OCI-LY3 (cell line): ENCODE measurements around the gene CCNI.

ENCODE experiments used
- H2AFZ ChIP-seq: fragments of 200-600, 300-600 bp; shearing (Covaris generic); 2 replicates; pipeline ENCODE4 v1.6.0; 2014; ENCODE audit warnings: antibody characterized with exemption, low read depth, low read length
- H3K27ac ChIP-seq: fragments of 200-600, 300-600 bp; sonication (generic); 2 replicates; pipeline ENCODE4 v1.5.1; 2014; ENCODE audit warnings: mild to moderate bottlenecking, low read length, moderate library complexity, mixed read lengths
- H3K27me3 ChIP-seq: fragments of 200-600, 300-600 bp; sonication (generic); 2 replicates; pipeline ENCODE4 v1.6.1; 2014; ENCODE audit warnings: low read depth, low read length, mixed read lengths
- H3K36me3 ChIP-seq: fragments of 200-600, 300-600 bp; sonication (generic); replicated peaks from 2 replicates; pipeline ENCODE3; 2014; ENCODE audit warnings: low read depth, low read length, mixed read lengths
- H3K4me1 ChIP-seq: fragments of 300-600, 200-600 bp; sonication (generic); 2 replicates; pipeline ENCODE4 v1.6.1; 2014; ENCODE audit warnings: low read length, mixed read lengths
- H3K4me2 ChIP-seq: fragments of 200-600, 300-600 bp; sonication (generic); 2 replicates; pipeline ENCODE4 v1.6.1; 2014; ENCODE audit warnings: low read length, mixed read lengths
- H3K4me3 ChIP-seq: fragments of 300-600, 200-600 bp; sonication (generic); 2 replicates; pipeline ENCODE4 v1.5.1; 2014; ENCODE audit warnings: antibody characterized with exemption, mild to moderate bottlenecking, low read length, moderate library complexity
- H3K79me2 ChIP-seq: fragments of 300-600, 200-600 bp; shearing (Covaris generic); 2 replicates; pipeline ENCODE4 v1.6.1; 2014; ENCODE audit warnings: mild to moderate bottlenecking, low read length, mixed read lengths
- H3K9ac ChIP-seq: fragments of 300-600, 200-600 bp; shearing (Covaris generic); 2 replicates; pipeline ENCODE4 v1.6.0; 2014; ENCODE audit warnings: mild to moderate bottlenecking, low read length, moderate library complexity
- H3K9me3 ChIP-seq: fragments of 200-600, 300-600 bp; shearing (Covaris generic); 2 replicates; pipeline ENCODE4 v1.6.1; 2014; ENCODE audit warnings: low read length, mixed read lengths; ENCODE audit not compliant: insufficient read depth
- H4K20me1 ChIP-seq: fragments of 200-600, 300-600 bp; sonication (generic); 2 replicates; pipeline ENCODE4 v1.6.1; 2016; ENCODE audit warnings: low read length, mixed read lengths; ENCODE audit not compliant: insufficient read depth
- EZH2phosphoT487 ChIP-seq: fragments of 200-600 bp; shearing (Covaris generic); IDR thresholded peaks from 2 replicates; pipeline ENCODE4 v1.6.1; 2018; ENCODE audit warnings: antibody characterized with exemption, mixed run types, low read depth
- TF ChIP-seq, protein P1 (sequence below): fragments of 200-600, 300-600 bp; sonication (generic); IDR thresholded peaks from 2 replicates; pipeline ENCODE4 v1.5.1; 2014; ENCODE audit warnings: antibody characterized with exemption, low read length, low read depth

The CCNI gene

DNA sequence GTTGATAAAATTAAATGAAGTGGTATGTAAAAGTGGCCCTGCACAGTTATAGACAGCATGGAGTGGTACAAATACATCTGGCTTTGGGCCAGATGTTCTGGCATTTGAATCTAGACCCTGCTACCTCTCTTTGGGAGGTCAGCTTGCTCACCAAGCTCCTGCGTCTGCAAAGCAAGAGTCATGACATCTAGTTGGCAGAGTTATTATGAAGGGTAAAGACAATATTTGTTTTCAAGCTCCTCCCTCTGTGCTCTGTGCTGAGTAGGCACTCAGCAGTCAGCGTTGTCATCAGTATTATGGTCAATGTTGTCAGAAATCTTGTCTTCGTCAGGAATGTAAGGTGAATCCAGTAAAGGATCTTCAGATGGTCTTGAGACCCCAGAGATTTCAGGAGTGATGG is 55.8 kb downstream of the CCNI start:
- Histone ChIP-seq H3K9ac (no peak overlapping the region), H3K36me3 (peaks cover 48% of the 10 kb centered on the region), H3K4me1 (no peaks in the 10 kb centered on the region), H3K4me3 (no peak overlapping the region), H3K27me3 (no peaks in the 10 kb centered on the region), H3K27ac (no peak overlapping the region), H4K20me1 (no peaks in the 10 kb centered on the region), H3K4me2 (no peak overlapping the region), H3K79me2 (no peaks in the 10 kb centered on the region), H2AFZ (no peak overlapping the region), H3K9me3 (no peaks in the 10 kb centered on the region)
- TF ChIP-seq, protein P1, sequence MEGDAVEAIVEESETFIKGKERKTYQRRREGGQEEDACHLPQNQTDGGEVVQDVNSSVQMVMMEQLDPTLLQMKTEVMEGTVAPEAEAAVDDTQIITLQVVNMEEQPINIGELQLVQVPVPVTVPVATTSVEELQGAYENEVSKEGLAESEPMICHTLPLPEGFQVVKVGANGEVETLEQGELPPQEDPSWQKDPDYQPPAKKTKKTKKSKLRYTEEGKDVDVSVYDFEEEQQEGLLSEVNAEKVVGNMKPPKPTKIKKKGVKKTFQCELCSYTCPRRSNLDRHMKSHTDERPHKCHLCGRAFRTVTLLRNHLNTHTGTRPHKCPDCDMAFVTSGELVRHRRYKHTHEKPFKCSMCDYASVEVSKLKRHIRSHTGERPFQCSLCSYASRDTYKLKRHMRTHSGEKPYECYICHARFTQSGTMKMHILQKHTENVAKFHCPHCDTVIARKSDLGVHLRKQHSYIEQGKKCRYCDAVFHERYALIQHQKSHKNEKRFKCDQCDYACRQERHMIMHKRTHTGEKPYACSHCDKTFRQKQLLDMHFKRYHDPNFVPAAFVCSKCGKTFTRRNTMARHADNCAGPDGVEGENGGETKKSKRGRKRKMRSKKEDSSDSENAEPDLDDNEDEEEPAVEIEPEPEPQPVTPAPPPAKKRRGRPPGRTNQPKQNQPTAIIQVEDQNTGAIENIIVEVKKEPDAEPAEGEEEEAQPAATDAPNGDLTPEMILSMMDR, result no peak
- no peak for TF ChIP-seq EZH2phosphoT487

DNA sequence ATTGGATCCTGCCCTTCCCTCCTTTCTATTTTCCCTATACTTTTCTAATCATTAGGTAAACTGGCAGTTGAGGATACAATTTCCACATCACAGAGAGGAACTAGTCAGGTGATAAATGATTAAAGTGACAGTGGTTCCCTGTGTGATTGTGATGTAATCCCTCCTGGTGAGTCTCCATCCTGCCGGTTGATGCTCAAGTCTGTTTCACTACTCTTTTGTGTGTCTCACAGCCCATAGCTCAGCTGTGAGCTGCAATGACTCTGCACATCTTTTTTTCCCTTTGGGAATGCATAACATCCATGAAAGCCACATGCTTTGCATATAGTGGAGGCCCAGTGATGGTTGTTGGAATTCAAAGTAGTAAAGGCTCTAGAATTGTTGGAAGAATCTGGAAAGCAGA is 60.4 kb downstream of the CCNI start:
- no peak overlapping the region for H3K4me2 ChIP-seq
- no peak overlapping the region for H3K27ac ChIP-seq
- no peaks in the 10 kb centered on the region for H3K9me3 ChIP-seq
- H3K27me3 ChIP-seq, result no peaks in the 10 kb centered on the region
- H3K36me3 ChIP-seq, result peaks cover 28% of the 10 kb centered on the region
- no peak overlapping the region for H2AFZ ChIP-seq
- no peak overlapping the region for H3K9ac ChIP-seq
- no peak overlapping the region for H3K4me3 ChIP-seq
- H4K20me1 ChIP-seq, result peaks cover 4% of the 10 kb centered on the region; the same call in 1 of the 2 replicates
- H3K4me1 ChIP-seq, result peaks cover 13% of the 10 kb centered on the region
- no peak for TF ChIP-seq EZH2phosphoT487
- TF ChIP-seq, protein P1, result no peak
- no peaks in the 10 kb centered on the region for H3K79me2 ChIP-seq

DNA sequence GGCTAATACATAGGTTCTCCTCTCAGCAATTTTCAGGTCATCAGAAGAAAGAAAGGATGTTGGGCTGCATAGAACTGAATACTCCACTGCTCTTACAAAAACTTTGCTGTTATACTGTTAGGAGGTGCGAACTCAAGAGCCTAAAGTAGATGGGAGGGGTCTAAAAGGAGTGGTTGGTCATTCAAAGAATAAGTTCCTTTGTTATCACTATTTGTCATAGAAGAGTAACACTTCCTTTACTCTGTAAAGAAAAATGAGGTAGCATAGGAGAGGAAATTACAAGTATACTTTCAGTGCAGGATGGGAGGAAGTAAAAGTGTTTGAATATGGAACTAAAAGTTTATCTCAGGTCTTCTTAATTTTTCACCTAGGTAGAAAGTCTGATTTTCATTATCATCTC is 61.5 kb downstream of the CCNI start:
- Histone ChIP-seq H2AFZ (no peak overlapping the region), H3K9ac (no peak overlapping the region), H3K36me3 (peaks cover 23% of the 10 kb centered on the region), H3K27ac (no peak overlapping the region), H3K9me3 (no peaks in the 10 kb centered on the region), H3K4me2 (0 out of 2 replicates have a peak overlapping the region, but pooled peaks have one; percentile 3), H3K27me3 (no peaks in the 10 kb centered on the region), H4K20me1 (peaks cover 4% of the 10 kb centered on the region; the same call in 1 of the 2 replicates), H3K4me1 (peaks cover 13% of the 10 kb centered on the region), H3K79me2 (no peaks in the 10 kb centered on the region), H3K4me3 (no peak overlapping the region)
- TF ChIP-seq EZH2phosphoT487, result no peak
- TF ChIP-seq, protein P1, result no peak

DNA sequence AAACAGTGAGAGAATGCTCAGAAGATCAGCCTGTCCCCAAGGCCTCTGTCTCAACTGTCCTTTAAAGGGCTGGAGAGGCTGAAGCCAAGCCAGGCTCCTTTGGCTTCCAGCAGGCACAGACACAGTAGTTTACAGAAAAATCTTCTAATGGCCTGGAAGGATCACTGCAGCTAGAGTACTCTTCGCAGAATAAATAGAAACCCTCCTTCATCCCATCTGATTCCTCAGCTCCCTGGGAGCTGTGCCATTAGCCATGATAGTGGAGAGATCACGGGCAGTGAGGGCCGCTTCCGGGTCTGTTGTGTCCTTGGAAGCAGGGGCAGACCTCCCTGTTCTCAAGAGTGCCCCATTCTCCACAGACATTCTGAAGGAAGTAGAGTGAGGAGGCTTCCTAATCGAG is 63.1 kb downstream of the CCNI start:
- Histone ChIP-seq H3K36me3 (peaks cover 38% of the 10 kb centered on the region), H3K4me2 (no peak overlapping the region)

More for the DNA sequence above, 63.1 kb downstream of the CCNI start:
- H3K4me3 ChIP-seq, result no peak overlapping the region
- H3K9ac ChIP-seq, result no peak overlapping the region
- H4K20me1 ChIP-seq, result peaks cover 7% of the 10 kb centered on the region
- H3K4me1 ChIP-seq, result peaks cover 20% of the 10 kb centered on the region
- H3K79me2 ChIP-seq, result no peaks in the 10 kb centered on the region
- no peaks in the 10 kb centered on the region for H3K27me3 ChIP-seq
- no peaks in the 10 kb centered on the region for H3K9me3 ChIP-seq
- TF ChIP-seq, protein P1, result no peak
- TF ChIP-seq EZH2phosphoT487, result no peak
- no peak overlapping the region for H2AFZ ChIP-seq
- H3K27ac ChIP-seq, result no peak overlapping the region
